Activated CD4-positive, alpha-beta T cell treated with anti-CD3 and anti-CD28 coated beads for 24 hours (primary cell): ENCODE measurements around the gene ABCA1.
"Not testable (repeated sequence)": the region's sequence is repeated elsewhere in the genome, so short reads cannot be mapped to it uniquely, and the experiment has no call there.

Source experiments
- DNase-seq, 2 donors: peaks; one replicate each; pipeline ENCODE4 v3.0.0-alpha.2; 2020; ENCODE audit warnings: low read depth in 2 of 2

Gene ABCA1

GRCh38 chr9:104927912-104928740 lies at the start of gene ABCA1:
TSS of gene ABCA1 (minus strand) at chr9:104928155. CDS start at chr9:104903679, 24,476 bp downstream.
- DNase-seq, result peak; percentile 56 to 71

GRCh38 chr9:104977580-104977979 lies 49.6 kb upstream of the ABCA1 start:
- no peak for DNase-seq

- DNase-seq, result no peak
Measured at GRCh38 chr9:104977168-104977567, 49.2 kb upstream of the ABCA1 start.

GRCh38 chr9:104975966-104976595 lies 48.1 kb upstream of the ABCA1 start:
- not testable (repeated sequence) for DNase-seq

GRCh38 chr9:104974053-104974962 lies 46.4 kb upstream of the ABCA1 start:
- DNase-seq, result no peak

GRCh38 chr9:104972242-104972866 lies 44.4 kb upstream of the ABCA1 start:
- DNase-seq, result no peak

GRCh38 chr9:104971511-104971910 lies 43.6 kb upstream of the ABCA1 start:
- no peak for DNase-seq

GRCh38 chr9:104970271-104970987 lies 42.5 kb upstream of the ABCA1 start:
- no peak for DNase-seq

- no peak for DNase-seq
Measured at GRCh38 chr9:104969116-104969515, 41.2 kb upstream of the ABCA1 start.

GRCh38 chr9:104968025-104968982 lies 40.3 kb upstream of the ABCA1 start:
- peak; percentile 77 to 85 for DNase-seq

GRCh38 chr9:104963076-104963475 lies 35.1 kb upstream of the ABCA1 start:
- DNase-seq, result no peak

- DNase-seq, result no peak
Measured at GRCh38 chr9:104961701-104962359, 33.9 kb upstream of the ABCA1 start.

GRCh38 chr9:104961238-104961637 lies 33.3 kb upstream of the ABCA1 start:
- peak; percentile 22 to 30 for DNase-seq

- DNase-seq, result no peak
Measured at GRCh38 chr9:104960662-104961061, 32.7 kb upstream of the ABCA1 start.

- DNase-seq, result no peak
Measured at GRCh38 chr9:104958751-104959150, 30.8 kb upstream of the ABCA1 start.

- not testable (repeated sequence) for DNase-seq
Measured at GRCh38 chr9:104958006-104958405, 30.1 kb upstream of the ABCA1 start.

GRCh38 chr9:104951487-104951886 lies 23.5 kb upstream of the ABCA1 start:
- no peak for DNase-seq

- DNase-seq, result no peak
Measured at GRCh38 chr9:104950838-104951237, 22.9 kb upstream of the ABCA1 start.

- DNase-seq, result no peak
Measured at GRCh38 chr9:104948277-104948676, 20.3 kb upstream of the ABCA1 start.
